Measurements from ENCODE around the gene RPL27A. TPM values are rescaled to one million over a fixed set of nuclear protein-coding genes. Genes with fewer than 3 reads are reported as not detected.

Gene RPL27A
- total and polyA plus RNA-seq, 8 donors = 724 to 3,217 (median 2,615) TPM

DNA sequence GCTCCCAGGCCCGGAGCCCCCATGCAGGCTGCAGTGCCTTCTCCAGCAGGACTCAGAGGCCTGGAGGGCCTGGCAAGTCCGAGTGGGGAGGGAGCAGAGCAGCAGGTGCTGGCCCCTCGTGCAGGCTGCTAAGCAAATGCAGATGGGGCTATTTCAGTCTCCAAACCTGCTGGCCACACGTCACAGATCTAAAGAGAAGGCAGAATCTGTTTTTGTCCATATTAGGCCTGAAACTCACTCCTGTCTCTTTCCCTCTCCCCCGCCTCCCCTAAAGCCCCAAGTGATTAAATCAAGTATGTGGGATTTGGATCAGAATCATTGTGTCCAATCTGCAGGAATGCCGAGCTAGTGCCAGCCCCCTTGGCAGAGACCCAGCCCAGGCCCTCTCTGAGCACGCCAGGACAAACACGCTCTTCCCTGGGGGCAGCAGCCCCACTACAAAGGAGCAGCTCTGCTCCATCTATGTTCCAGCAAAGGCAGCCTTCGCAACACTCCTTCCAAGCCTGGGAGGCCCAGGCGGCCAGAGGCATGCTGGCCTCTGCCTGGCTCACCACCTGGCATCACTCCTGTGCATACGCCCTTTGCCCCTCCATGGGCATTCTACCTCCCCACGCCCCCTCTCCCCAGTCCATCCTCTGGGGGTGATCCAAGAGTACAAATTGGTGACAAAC, 26.5 kb downstream of the RPL27A start:
- Histone ChIP-seq H3K4me3 (no peak overlapping the region), H3K4me1 (no peaks in the 10 kb centered on the region), H3K36me3 (peaks cover 0 to 47% of the 10 kb centered on the region in 2 donors), H3K27ac (peak overlapping the region in 1 of 2 donors; percentile 47), H3K9me3 (no peaks in the 10 kb centered on the region), H3K27me3 (no peaks in the 10 kb centered on the region)
- TF ChIP-seq, protein P1, sequence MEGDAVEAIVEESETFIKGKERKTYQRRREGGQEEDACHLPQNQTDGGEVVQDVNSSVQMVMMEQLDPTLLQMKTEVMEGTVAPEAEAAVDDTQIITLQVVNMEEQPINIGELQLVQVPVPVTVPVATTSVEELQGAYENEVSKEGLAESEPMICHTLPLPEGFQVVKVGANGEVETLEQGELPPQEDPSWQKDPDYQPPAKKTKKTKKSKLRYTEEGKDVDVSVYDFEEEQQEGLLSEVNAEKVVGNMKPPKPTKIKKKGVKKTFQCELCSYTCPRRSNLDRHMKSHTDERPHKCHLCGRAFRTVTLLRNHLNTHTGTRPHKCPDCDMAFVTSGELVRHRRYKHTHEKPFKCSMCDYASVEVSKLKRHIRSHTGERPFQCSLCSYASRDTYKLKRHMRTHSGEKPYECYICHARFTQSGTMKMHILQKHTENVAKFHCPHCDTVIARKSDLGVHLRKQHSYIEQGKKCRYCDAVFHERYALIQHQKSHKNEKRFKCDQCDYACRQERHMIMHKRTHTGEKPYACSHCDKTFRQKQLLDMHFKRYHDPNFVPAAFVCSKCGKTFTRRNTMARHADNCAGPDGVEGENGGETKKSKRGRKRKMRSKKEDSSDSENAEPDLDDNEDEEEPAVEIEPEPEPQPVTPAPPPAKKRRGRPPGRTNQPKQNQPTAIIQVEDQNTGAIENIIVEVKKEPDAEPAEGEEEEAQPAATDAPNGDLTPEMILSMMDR (IDR thresholded peaks at IDR 0.05) = no peak
- DNase-seq = peak in 3 of 4 donors; percentile 51 to 77 (median 62)
- ATAC-seq = peak; percentile 35
- intact Hi-C loops (cut with DNase I) = no loop called here

DNA sequence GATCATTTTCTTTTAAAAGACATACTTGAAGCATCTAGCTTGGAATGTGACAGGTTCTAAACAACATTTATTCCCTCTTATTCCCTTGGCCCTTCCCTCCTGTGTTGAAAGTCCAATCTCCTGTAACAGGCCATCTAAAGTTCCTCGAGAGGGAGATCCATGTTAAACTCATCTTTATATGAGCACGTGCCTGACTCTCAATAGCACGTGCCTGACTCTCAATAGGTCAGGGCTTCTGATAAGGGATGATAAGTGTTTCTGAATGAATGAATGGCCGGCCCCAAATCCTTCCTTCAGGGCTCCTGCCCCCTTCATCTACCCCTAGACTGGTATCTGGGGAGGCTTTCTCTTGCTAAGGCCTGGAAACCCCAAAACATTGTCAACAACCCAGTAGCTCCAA, 27.2 kb downstream of the RPL27A start:
- peaks cover 0 to 53% of the 10 kb centered on the region in 2 donors for H3K36me3 ChIP-seq
- DNase-seq (no peak), ATAC-seq (no peak)
- H3K27me3 ChIP-seq = no peaks in the 10 kb centered on the region
- peaks cover 0 to 2% of the 10 kb centered on the region in 2 donors for H3K4me1 ChIP-seq
- intact Hi-C loops (cut with DNase I) = no loop called here
- no peak overlapping the region for H3K27ac ChIP-seq
- TF ChIP-seq, protein P1 (IDR thresholded peaks at IDR 0.05) = no peak
- H3K9me3 ChIP-seq = no peaks in the 10 kb centered on the region
- no peak overlapping the region for H3K4me3 ChIP-seq

DNA sequence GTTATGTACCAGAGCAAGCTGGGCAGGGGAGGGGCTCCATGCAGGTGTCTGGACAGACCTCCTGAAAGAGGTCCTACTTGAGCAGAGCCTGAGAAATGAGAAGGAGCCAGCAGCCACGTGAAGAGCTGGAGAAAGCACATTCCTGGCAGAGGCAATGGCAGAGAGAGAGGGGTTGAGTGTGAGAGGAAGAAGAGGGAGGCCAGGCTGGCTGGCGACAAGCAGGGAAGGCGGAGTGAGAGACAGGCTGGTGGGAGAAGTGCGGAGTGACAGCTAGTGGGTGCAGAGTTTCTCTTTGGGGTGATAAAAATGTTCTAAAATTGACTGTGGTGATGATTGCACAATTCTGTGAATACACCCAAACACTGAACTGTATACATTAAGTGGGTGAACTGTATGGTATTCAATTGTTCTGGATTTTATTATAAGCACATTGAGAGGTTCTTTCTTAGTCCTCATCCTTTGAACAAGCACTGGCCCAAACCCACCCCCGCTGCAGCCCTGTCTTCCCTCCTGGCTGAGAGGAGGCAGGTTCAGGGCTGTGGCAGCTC, 29.4 kb downstream of the RPL27A start:
- TF ChIP-seq, protein P1 (IDR thresholded peaks at IDR 0.05) = no peak
- Histone ChIP-seq H3K9me3 (no peaks in the 10 kb centered on the region), H3K4me1 (peaks cover 3 to 15% of the 10 kb centered on the region in 2 donors), H3K27me3 (no peaks in the 10 kb centered on the region), H3K4me3 (no peak overlapping the region), H3K27ac (no peak overlapping the region), H3K36me3 (peaks cover 0 to 51% of the 10 kb centered on the region in 2 donors)
- DNase-seq = no peak
- intact Hi-C loops (cut with DNase I) = no loop called here
- ATAC-seq = no peak

DNA sequence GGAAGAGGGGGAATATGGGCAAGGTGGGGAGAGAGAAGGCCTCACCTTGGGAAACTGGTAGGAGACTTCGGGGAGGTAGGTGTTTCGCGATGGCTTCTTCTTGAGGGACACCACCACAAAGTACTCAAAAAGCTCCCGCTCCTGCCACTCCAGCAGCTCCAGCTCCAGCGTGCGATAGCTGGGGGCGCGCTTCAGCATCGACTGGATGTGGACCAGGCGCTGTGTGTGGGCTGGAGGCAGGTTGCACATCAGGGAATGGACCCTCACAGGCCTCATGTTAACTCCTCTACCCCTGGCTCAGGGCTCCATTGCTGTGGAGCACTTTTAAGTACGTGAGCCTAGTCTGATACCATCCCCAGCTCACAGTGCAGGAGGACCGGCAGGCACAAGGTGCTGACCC, 29.9 kb downstream of the RPL27A start:
- peaks cover 0 to 46% of the 10 kb centered on the region in 2 donors for H3K36me3 ChIP-seq
- intact Hi-C loops (cut with DNase I) = no loop called here
- H3K9me3 ChIP-seq = no peaks in the 10 kb centered on the region
- DNase-seq = no peak
- no peaks in the 10 kb centered on the region for H3K27me3 ChIP-seq
- no peak overlapping the region for H3K4me3 ChIP-seq
- H3K27ac ChIP-seq = no peak overlapping the region
- peaks cover 8 to 20% of the 10 kb centered on the region in 2 donors for H3K4me1 ChIP-seq
- no peak for ATAC-seq
- TF ChIP-seq, protein P1 (IDR thresholded peaks at IDR 0.05) = no peak

DNA sequence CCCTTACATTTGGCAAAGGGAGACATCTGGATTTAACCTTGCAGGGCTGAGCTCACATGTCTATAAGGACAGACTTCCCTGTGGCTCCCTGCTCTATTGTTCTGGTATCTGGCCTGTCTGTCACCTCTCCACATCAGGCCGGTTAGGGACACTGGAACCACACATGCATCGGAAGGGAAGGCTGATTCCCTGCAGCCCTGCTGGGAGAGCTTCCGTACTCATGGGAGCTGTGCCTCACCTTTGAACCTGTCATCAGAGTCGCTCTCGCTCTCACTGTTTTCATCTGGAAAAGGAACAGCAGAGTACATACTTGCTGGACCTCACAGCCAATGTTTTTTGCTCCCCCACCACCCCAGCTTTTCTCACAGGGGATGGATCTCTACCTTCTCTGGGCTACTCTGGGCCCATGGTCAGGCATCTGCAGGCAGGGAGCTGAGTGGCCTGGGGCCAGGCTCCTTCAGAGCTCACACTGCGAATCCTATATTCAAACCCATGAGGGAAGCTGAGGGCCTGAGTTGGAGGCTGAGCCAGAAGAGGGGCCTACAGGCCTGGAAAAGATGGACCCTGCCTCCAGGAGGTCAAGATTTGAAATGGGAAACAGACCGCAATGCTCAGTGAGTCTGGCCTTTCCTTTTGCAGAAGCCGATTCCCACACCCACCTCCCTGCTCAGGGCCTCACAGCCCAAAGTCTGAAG, 31.3 kb downstream of the RPL27A start:
- Histone ChIP-seq H3K4me1 (peaks cover 19 to 33% of the 10 kb centered on the region in 2 donors), H3K36me3 (peaks cover 0 to 38% of the 10 kb centered on the region in 2 donors), H3K9me3 (no peaks in the 10 kb centered on the region), H3K27ac (no peak overlapping the region), H3K27me3 (no peaks in the 10 kb centered on the region), H3K4me3 (no peak overlapping the region)
- DNase-seq (no peak), ATAC-seq (no peak)
- TF ChIP-seq, protein P1 (IDR thresholded peaks at IDR 0.05) = no peak
- intact Hi-C loops (cut with DNase I) = no loop called here
